NCI-H748 (cell line): ENCODE data around the gene PDE9A.
A peak's percentile ranks its signal among the peaks of the same experiment; 100 is the strongest.
"Not testable (repeated sequence)": the region's sequence is repeated elsewhere in the genome, so short reads cannot be mapped to it uniquely, and the experiment has no call there.

ENCODE experiments used
- DNase-seq: peaks from one replicate; lab custom pipeline; 2025; ENCODE audit not compliant: unreplicated experiment; lab: John Stamatoyannopoulos, UW

The PDE9A gene

GRCh38 chr21:42653231-42654061, at the start of gene PDE9A:
Gene PDE9A, plus strand, starts transcription at chr21:42653621. Its CDS starts 194 bp downstream, at chr21:42653815.
- peak; percentile 79 for DNase-seq

- no peak for DNase-seq
Measured at GRCh38 chr21:42607102-42607501, 46.3 kb upstream of the PDE9A start.

- DNase-seq: no peak
Measured at GRCh38 chr21:42607525-42608102, 45.8 kb upstream of the PDE9A start.

GRCh38 chr21:42608446-42608845, 45.0 kb upstream of the PDE9A start:
- no peak for DNase-seq

GRCh38 chr21:42609811-42610210, 43.6 kb upstream of the PDE9A start:
- no peak for DNase-seq

- DNase-seq: no peak
Measured at GRCh38 chr21:42611852-42612251, 41.6 kb upstream of the PDE9A start.

- no peak for DNase-seq
Measured at GRCh38 chr21:42612390-42612789, 41.0 kb upstream of the PDE9A start.

GRCh38 chr21:42613756-42614155, 39.7 kb upstream of the PDE9A start:
- no peak for DNase-seq

GRCh38 chr21:42614396-42614795, 39.0 kb upstream of the PDE9A start:
- no peak for DNase-seq

- peak; percentile 22 for DNase-seq
Measured at GRCh38 chr21:42614811-42615351, 38.5 kb upstream of the PDE9A start.

- DNase-seq: not testable (repeated sequence)
Measured at GRCh38 chr21:42615377-42615776, 38.0 kb upstream of the PDE9A start.

GRCh38 chr21:42615924-42616323, 37.5 kb upstream of the PDE9A start:
- no peak for DNase-seq

GRCh38 chr21:42616446-42616845, 37.0 kb upstream of the PDE9A start:
- DNase-seq: no peak

- DNase-seq: no peak
Measured at GRCh38 chr21:42616941-42617340, 36.5 kb upstream of the PDE9A start.

GRCh38 chr21:42617486-42617885, 35.9 kb upstream of the PDE9A start:
- no peak for DNase-seq

- peak; percentile 9 for DNase-seq
Measured at GRCh38 chr21:42618707-42619102, 34.7 kb upstream of the PDE9A start.

GRCh38 chr21:42619166-42619565, 34.3 kb upstream of the PDE9A start:
- DNase-seq: no peak

- DNase-seq: no peak
Measured at GRCh38 chr21:42619841-42620240, 33.6 kb upstream of the PDE9A start.

- DNase-seq: peak; percentile 36
Measured at GRCh38 chr21:42621166-42621818, 32.1 kb upstream of the PDE9A start.

- peak; percentile 31 for DNase-seq
Measured at GRCh38 chr21:42621819-42622177, 31.6 kb upstream of the PDE9A start.

- peak; percentile 34 for DNase-seq
Measured at GRCh38 chr21:42622284-42622683, 31.1 kb upstream of the PDE9A start.

- DNase-seq: no peak
Measured at GRCh38 chr21:42623694-42624093, 29.7 kb upstream of the PDE9A start.
